Measurements from ENCODE around the gene SERPINB11. TPM values are rescaled to one million over a fixed set of nuclear protein-coding genes. Genes with fewer than 3 reads are reported as not detected.
A peak's percentile ranks its signal among the peaks of the same experiment; 100 is the strongest.
"Not testable (repeated sequence)": the region's sequence is repeated elsewhere in the genome, so short reads cannot be mapped to it uniquely, and the experiment has no call there.

Gene SERPINB11
- not detected for total RNA-seq

- ATAC-seq (ENCODE audit: low FRiP score) (no peak), DNase-seq (ENCODE audit: low spot score) (no peak)
- TF ChIP-seq, protein P1, sequence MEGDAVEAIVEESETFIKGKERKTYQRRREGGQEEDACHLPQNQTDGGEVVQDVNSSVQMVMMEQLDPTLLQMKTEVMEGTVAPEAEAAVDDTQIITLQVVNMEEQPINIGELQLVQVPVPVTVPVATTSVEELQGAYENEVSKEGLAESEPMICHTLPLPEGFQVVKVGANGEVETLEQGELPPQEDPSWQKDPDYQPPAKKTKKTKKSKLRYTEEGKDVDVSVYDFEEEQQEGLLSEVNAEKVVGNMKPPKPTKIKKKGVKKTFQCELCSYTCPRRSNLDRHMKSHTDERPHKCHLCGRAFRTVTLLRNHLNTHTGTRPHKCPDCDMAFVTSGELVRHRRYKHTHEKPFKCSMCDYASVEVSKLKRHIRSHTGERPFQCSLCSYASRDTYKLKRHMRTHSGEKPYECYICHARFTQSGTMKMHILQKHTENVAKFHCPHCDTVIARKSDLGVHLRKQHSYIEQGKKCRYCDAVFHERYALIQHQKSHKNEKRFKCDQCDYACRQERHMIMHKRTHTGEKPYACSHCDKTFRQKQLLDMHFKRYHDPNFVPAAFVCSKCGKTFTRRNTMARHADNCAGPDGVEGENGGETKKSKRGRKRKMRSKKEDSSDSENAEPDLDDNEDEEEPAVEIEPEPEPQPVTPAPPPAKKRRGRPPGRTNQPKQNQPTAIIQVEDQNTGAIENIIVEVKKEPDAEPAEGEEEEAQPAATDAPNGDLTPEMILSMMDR (IDR thresholded peaks at IDR 0.05) = no peak
These were observed at the start of gene SERPINB11 for GRCh38 chr18:63702660-63703059. TSS of gene SERPINB11 (plus strand) at chr18:63702960. CDS start at chr18:63710194, 7,234 bp downstream.

- DNase-seq (ENCODE audit: low spot score) = not testable (repeated sequence)
These were observed 43.8 kb upstream of the SERPINB11 start for GRCh38 chr18:63658920-63659319.

DNA sequence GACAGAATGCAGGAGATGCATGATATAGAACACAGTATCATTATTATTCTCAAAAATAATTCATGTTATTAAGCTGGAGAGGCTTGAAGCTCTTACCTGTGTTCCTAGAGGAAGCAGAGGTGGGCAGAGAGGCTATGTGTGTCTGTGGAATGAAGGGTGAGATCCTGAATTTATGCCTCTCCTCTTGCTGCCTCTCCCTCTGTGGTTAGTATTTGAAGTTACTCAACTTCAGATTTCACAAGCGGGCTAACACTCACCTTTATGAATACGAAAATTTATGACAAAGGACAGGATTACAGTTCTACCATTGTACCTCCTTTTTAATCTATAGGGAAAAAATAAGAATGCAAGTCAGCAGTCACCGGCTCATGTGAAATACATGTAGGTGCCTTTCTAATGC is 41.0 kb upstream of the SERPINB11 start, which contains the start of gene SERPINB3:
Gene SERPINB3 (minus strand): TSS at position 144 of the 400 bp plus-strand sequence. CDS start 677 bp downstream, outside the sequence.
- not testable (repeated sequence) for ATAC-seq (ENCODE audit: low FRiP score); DNase-seq (ENCODE audit: low spot score)

More at GRCh38 chr18:63658920-63659319, 43.8 kb upstream of the SERPINB11 start:
- peak; percentile 59 for ATAC-seq (ENCODE audit: low FRiP score)

- TF ChIP-seq, protein P1 (IDR thresholded peaks at IDR 0.05) = no peak
- ATAC-seq (ENCODE audit: low FRiP score) (no peak), DNase-seq (ENCODE audit: low spot score) (no peak)
These were observed 38.2 kb upstream of the SERPINB11 start for GRCh38 chr18:63664571-63664970.

GRCh38 chr18:63676526-63677323 is 26.0 kb upstream of the SERPINB11 start:
- TF ChIP-seq, protein P1 (IDR thresholded peaks at IDR 0.05) = no peak
- DNase-seq (ENCODE audit: low spot score) = no peak

DNA sequence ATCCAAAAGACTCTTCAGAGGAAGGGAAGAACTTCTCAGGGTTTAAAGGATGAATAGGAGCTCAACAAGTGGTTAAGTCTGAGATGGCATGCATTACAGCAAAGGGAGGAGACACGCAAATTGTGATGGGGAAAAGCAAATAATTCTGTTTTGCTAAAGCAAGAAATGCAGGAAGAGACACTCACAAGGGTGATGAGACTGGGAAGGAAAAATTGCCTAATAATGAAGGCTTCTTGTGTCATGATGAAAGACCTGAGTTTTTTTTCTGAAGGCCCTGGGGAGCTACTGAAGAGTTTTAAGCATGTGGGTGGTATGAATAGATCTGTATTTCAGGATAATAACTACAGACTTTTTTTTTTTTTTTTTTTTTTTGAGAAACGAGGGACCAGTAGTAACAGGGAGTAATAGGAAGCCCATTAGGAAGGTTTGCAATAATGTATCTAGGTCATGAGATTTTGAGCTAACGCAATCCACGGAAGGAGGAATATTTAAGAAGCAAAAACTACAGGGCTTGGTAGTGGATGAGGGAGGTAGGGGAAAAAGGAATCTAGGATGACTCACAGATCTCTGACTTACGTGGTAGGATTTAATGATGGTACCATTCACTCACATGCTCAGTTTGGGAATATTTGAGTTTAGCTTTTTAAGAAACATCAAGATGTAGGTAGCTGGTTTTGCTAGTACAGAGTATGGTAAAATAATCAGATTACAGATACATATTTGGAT is 25.1 kb upstream of the SERPINB11 start:
- TF ChIP-seq, protein P1 (IDR thresholded peaks at IDR 0.05) = no peak
- no peak for ATAC-seq (ENCODE audit: low FRiP score)
- DNase-seq (ENCODE audit: low spot score) = no peak

More at GRCh38 chr18:63676526-63677323, 26.0 kb upstream of the SERPINB11 start:
- ATAC-seq (ENCODE audit: low FRiP score) = no peak

DNA sequence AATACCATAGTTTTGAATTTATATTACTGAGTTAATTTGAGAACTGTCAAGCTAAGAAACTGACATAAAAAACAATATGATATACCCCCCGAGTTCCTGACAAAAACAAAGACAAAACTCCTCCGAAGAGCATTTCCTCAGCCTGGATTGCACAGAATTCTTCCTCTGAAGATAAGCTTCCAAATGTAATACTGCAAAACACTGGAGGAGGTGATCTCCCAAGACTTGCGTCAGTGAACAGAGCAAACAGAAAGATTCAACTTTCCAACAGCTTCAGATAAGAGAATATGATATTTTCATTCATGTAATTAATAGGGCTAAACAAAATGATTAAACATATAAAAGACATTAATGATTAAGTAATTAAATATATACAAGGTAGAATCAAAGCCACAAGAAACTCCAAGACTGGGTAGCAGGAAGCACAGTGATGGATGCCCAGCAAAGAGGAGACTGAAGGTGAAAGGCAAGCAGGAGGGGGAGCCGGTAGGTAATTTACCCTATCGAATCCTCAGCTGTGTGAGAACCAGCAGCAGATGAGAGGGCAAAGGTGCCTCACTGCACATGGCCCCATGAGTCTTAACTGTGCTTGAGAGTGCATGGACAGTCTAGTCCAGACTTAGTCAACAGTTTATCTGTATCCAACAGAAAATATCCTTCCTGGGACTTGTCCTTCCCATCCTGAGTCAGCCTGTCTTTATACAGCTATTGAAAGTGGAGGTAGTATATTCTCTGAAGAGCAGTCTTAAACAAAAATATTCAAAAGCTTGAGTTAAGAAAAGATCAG is 22.7 kb upstream of the SERPINB11 start:
- TF ChIP-seq, protein P1 (IDR thresholded peaks at IDR 0.05) = no peak
- no peak for DNase-seq (ENCODE audit: low spot score)
- ATAC-seq (ENCODE audit: low FRiP score) = no peak

Data from omental fat pad (tissue), 4 donors.